Fibroblast of lung (primary cell): Measurements from ENCODE around the gene SUPT3H. TPM values are rescaled to one million over a fixed set of nuclear protein-coding genes. Genes with fewer than 3 reads are reported as not detected.

Experiments used
- DNase-seq, 2 donors: peaks; one replicate each; pipeline versions ENCODE4 v3.0.0 to v3.0.0-alpha.2; 2010; ENCODE audit warnings: low read depth in 2 of 2
- H2AFZ ChIP-seq: 2 replicates; pipeline ENCODE4 v1.5.1; 2012; ENCODE audit warnings: low read length, control low read depth, inconsistent platforms
- H3K27ac ChIP-seq: 2 replicates; pipeline ENCODE4 v1.5.1; 2011; ENCODE audit warnings: low read length, control low read depth; ENCODE audit not compliant: insufficient read depth
- H3K27me3 ChIP-seq: 2 replicates; pipeline ENCODE4 v1.5.1; 2011; ENCODE audit warnings: mild to moderate bottlenecking, low read length; ENCODE audit not compliant: control insufficient read depth, insufficient read depth
- H3K36me3 ChIP-seq: 2 replicates; pipeline ENCODE4 v1.5.1; 2011; ENCODE audit warnings: low read length; ENCODE audit not compliant: control insufficient read depth, insufficient read depth
- H3K4me1 ChIP-seq: 2 replicates; pipeline ENCODE4 v1.5.1; 2011; ENCODE audit warnings: low read length; ENCODE audit not compliant: control insufficient read depth, insufficient read depth; ENCODE audit errors: extremely low read depth
- H3K4me2 ChIP-seq: 2 replicates; pipeline ENCODE4 v1.5.1; 2011; ENCODE audit warnings: low read length, control low read depth; ENCODE audit not compliant: insufficient read depth; ENCODE audit errors: extremely low read depth
- H3K4me3 ChIP-seq, 4 experiments: fragments of 200-600 bp in 1 of 4; sonication (generic) in 1 of 4; replicated peaks in 1 of 4; 2 replicates each; pipeline ENCODE4 v1.5.1; 2011 to 2016; ENCODE audit warnings: low read length in 4 of 4, low read depth in 3 of 4, mild to moderate bottlenecking in 3 of 4, control low read depth in 2 of 4, inconsistent platforms in 1 of 4, mixed read lengths in 1 of 4; ENCODE audit not compliant: insufficient read depth in 1 of 4; ENCODE audit errors: control extremely low read depth in 1 of 4
- H3K79me2 ChIP-seq: 2 replicates; pipeline ENCODE4 v1.5.1; 2012; ENCODE audit warnings: mild to moderate bottlenecking, low read length, inconsistent platforms; ENCODE audit not compliant: control insufficient read depth, insufficient read depth
- H3K9ac ChIP-seq: 2 replicates; pipeline ENCODE4 v1.5.1; 2011; ENCODE audit warnings: mild to moderate bottlenecking, low read length, control low read depth; ENCODE audit not compliant: insufficient read depth
- H3K9me3 ChIP-seq: 2 replicates; pipeline ENCODE4 v1.5.1; 2012; ENCODE audit warnings: low read depth, low read length; ENCODE audit not compliant: control insufficient read depth, insufficient read depth
- H4K20me1 ChIP-seq: 2 replicates; pipeline ENCODE4 v1.5.1; 2011; ENCODE audit warnings: low read length; ENCODE audit not compliant: control insufficient read depth, insufficient read depth; ENCODE audit errors: extremely low read depth
- CTCF ChIP-seq, 2 donors: IDR thresholded peaks in 1 of 2; conservative IDR thresholded peaks in 1 of 2; 1 replicate in 1 of 2; 2 replicates in 1 of 2; pipeline ENCODE4 v1.5.1; 2011 to 2012; ENCODE audit warnings: low read length in 2 of 2, control low read depth in 1 of 2, inconsistent platforms in 1 of 2, low read depth in 1 of 2, mild to moderate bottlenecking in 1 of 2
- EZH2 ChIP-seq: IDR thresholded peaks from 2 replicates; pipeline ENCODE4 v1.5.1; 2012; ENCODE audit warnings: low read length, control low read depth, mild to moderate bottlenecking; ENCODE audit errors: missing control alignments
- polyA plus RNA-seq, 2 donors: library from polyadenylated mRNA; depleted of rRNA in 1 of 2; stranded (reverse) in 1 of 2; unstranded in 1 of 2; fragments of >200 nt; gene quantifications; 2 replicates each; pipeline ENCODE4 v1.2.1, GENCODE V29; 2011 to 2012; ENCODE audit warnings: missing spikeins in 1 of 2
- total RNA-seq: library from RNA; depleted of rRNA; stranded (reverse); fragments of >200 nt; gene quantifications from 2 replicates; pipeline ENCODE4 v1.2.1, GENCODE V29; 2014

Gene SUPT3H
- total and polyA plus RNA-seq, 2 donors (not counting 1 experiment from before 2014, with no cell fraction given): 8.3 to 8.5 TPM

DNA sequence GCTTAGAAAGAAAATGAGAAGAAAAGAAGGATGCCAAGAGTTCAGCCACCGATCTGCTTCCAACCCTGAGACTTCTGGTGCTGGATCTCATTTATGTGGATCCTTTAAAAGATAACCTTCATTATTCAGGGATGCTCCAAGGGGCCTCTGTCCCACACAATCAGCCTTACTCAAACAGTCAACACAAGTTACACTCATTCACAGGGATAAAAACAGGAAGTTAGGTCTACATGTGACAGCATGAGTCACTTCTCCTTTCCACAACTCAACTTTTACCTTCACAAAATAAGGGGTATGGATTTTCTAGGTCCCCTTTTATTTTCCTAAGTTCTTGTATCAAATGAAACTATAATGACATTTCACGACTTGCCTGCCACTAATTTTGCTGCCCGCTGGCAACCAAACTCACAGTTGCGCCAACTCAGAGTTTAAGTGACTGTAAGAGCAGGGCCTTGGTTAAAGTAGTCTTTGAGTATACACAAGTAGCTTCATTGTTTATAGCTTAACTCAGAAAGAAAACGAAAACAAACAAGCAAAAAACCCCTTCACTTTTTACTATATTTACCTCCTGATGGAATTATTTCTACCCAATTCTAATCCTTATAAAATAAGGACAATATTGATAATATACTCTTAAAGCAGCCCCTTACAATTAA is 328.4 kb downstream of the SUPT3H start:
- no peak overlapping the region for H3K27ac ChIP-seq
- no peaks in the 10 kb centered on the region for H3K27me3 ChIP-seq

DNA sequence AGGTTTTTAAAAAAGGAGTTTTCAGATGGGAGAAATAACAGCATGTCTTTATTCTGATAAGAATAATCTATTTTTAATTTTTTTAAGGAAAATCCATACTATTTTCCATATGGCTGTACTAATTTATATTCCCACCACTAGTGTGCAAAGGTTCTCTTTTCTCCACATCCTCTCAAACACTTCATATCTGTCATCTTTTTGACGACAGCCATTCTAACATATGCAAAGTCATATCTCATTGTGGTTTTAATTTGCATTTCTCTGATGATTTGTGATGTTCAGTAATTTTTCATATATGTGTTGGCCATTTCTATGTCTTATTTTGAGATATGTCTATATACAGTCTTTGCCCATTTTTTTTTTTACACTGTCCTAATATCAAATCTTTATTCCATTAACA is 330.2 kb downstream of the SUPT3H start:
- H3K27ac ChIP-seq: no peak overlapping the region

More for the DNA sequence above, 328.4 kb downstream of the SUPT3H start:
- H3K9ac ChIP-seq: no peak overlapping the region
- no peak overlapping the region for H3K4me3 ChIP-seq
- no peak overlapping the region for H3K4me2 ChIP-seq
- no peaks in the 10 kb centered on the region for H3K36me3 ChIP-seq
- H3K9me3 ChIP-seq: no peaks in the 10 kb centered on the region
- H3K79me2 ChIP-seq: no peaks in the 10 kb centered on the region
- TF ChIP-seq CTCF (conservative IDR thresholded peaks at IDR 0.05 in 1 of 2, IDR thresholded peaks at IDR 0.05 in 1 of 2; ENCODE audit: low read depth in 1 of 2, low read length in 2 of 2) (no peak), EZH2 (no peak)
- no peaks in the 10 kb centered on the region for H4K20me1 ChIP-seq
- H3K4me1 ChIP-seq: no peaks in the 10 kb centered on the region
- DNase-seq: peak in 1 of 2 donors; percentile 14
- no peak overlapping the region for H2AFZ ChIP-seq

GRCh38 chr6:45045253-45045601 is 332.5 kb downstream of the SUPT3H start:
- Histone ChIP-seq H3K79me2 (no peaks in the 10 kb centered on the region), H3K36me3 (no peaks in the 10 kb centered on the region), H3K27me3 (no peaks in the 10 kb centered on the region), H3K4me3 (no peak overlapping the region), H3K4me2 (no peak overlapping the region), H4K20me1 (no peaks in the 10 kb centered on the region), H2AFZ (no peak overlapping the region), H3K27ac (no peak overlapping the region), H3K9ac (no peak overlapping the region), H3K4me1 (no peaks in the 10 kb centered on the region), H3K9me3 (no peaks in the 10 kb centered on the region)
- no peak for TF ChIP-seq EZH2
- no peak for TF ChIP-seq CTCF (conservative IDR thresholded peaks at IDR 0.05 in 1 of 2, IDR thresholded peaks at IDR 0.05 in 1 of 2; ENCODE audit: low read depth in 1 of 2, low read length in 2 of 2)
- peak in 1 of 2 donors; percentile 41 for DNase-seq

More for the DNA sequence above, 330.2 kb downstream of the SUPT3H start:
- Histone ChIP-seq H3K36me3 (no peaks in the 10 kb centered on the region), H3K79me2 (no peaks in the 10 kb centered on the region), H3K4me3 (no peak overlapping the region), H3K27me3 (no peaks in the 10 kb centered on the region), H3K4me2 (no peak overlapping the region), H3K4me1 (no peaks in the 10 kb centered on the region), H2AFZ (no peak overlapping the region), H4K20me1 (no peaks in the 10 kb centered on the region), H3K9ac (no peak overlapping the region), H3K9me3 (no peaks in the 10 kb centered on the region)
- TF ChIP-seq CTCF (conservative IDR thresholded peaks at IDR 0.05 in 1 of 2, IDR thresholded peaks at IDR 0.05 in 1 of 2; ENCODE audit: low read depth in 1 of 2, low read length in 2 of 2) (no peak), EZH2 (no peak)
- DNase-seq: no peak
